Retinal pigment epithelial cell (primary cell): ENCODE measurements around the gene GTF2H4.

Experiments used
- DNase-seq: peaks from one replicate; pipeline ENCODE4 v3.0.0-alpha.2; 2010; ENCODE audit warnings: low read depth
- H3K4me3 ChIP-seq: 2 replicates; pipeline ENCODE4 v1.5.1; 2011; ENCODE audit warnings: mild to moderate bottlenecking, low read length, control low read depth, moderate library complexity
- CTCF ChIP-seq: conservative IDR thresholded peaks from 2 replicates; pipeline ENCODE4 v1.5.1; 2011; ENCODE audit warnings: low read depth, low read length, control low read depth, inconsistent platforms

Gene GTF2H4

GRCh38 chr6:30883685-30884520, 24.1 kb upstream of the GTF2H4 start, which contains the start of gene DDR1:
Gene DDR1 (plus strand): TSS chr6:30884519. CDS start chr6:30888730, 4,211 bp downstream.
- DNase-seq: no peak
- peak within 1 kb of the TSS; percentile 75 for H3K4me3 ChIP-seq
- TF ChIP-seq CTCF: no peak

- no peak for DNase-seq
- no peak for TF ChIP-seq CTCF
These were observed 23.2 kb upstream of the GTF2H4 start for GRCh38 chr6:30884521-30885480.

GRCh38 chr6:30885481-30885998, 22.5 kb upstream of the GTF2H4 start:
- no peak for DNase-seq
- TF ChIP-seq CTCF: no peak
- H3K4me3 ChIP-seq: peak overlapping the region; percentile 75

More at GRCh38 chr6:30884521-30885480, 23.2 kb upstream of the GTF2H4 start:
- peak overlapping the region; percentile 75 for H3K4me3 ChIP-seq

GRCh38 chr6:30885999-30886896, 21.8 kb upstream of the GTF2H4 start:
- DNase-seq: no peak
- H3K4me3 ChIP-seq: peak overlapping the region; percentile 75
- no peak for TF ChIP-seq CTCF

GRCh38 chr6:30886897-30887255, 21.1 kb upstream of the GTF2H4 start:
- DNase-seq: no peak
- peak overlapping the region; percentile 75 for H3K4me3 ChIP-seq
- no peak for TF ChIP-seq CTCF

GRCh38 chr6:30887901-30888815, 19.8 kb upstream of the GTF2H4 start:
- no peak for DNase-seq
- no peak overlapping the region for H3K4me3 ChIP-seq
- no peak for TF ChIP-seq CTCF
